Cardiac fibroblast (primary cell): Measurements from ENCODE around the gene KPNA3.

Experiments
- DNase-seq, 2 donors: peaks; one replicate each; pipeline versions ENCODE4 v3.0.0 to v3.0.0-alpha.2; 2010; ENCODE audit warnings: low read depth in 2 of 2
- H3K4me3 ChIP-seq, 2 donors: replicated peaks in 1 of 2; 1 replicate in 1 of 2; 2 replicates in 1 of 2; pipeline ENCODE4 v1.5.1; 2011; ENCODE audit warnings: low read depth in 2 of 2, low read length in 2 of 2, mild to moderate bottlenecking in 2 of 2, moderate library complexity in 1 of 2
- TF ChIP-seq, protein P1 (sequence below): IDR thresholded peaks from one replicate; pipeline ENCODE4 v1.5.1; 2011; ENCODE audit warnings: low read depth, mild to moderate bottlenecking, low read length, inconsistent platforms

KPNA3 gene

DNA sequence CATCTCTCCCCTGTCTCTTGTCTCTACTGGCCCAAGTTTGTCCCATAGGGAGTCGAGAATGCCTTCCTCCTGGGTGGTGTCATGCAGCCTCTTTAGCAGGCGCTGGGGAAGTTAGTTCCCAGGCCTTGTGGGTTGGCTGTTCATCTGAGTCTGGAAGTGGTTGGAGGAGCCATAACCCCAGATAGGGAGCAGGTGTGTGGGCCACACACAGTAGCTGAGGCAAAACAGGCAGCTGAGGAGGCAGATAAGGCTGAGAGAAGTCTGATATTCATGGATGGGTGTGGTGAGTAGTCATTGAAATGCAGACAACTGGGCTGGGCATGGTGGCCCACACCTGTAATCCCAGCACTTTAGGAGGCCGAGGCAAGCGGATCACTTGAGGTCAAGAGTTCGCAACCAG, 40.9 kb upstream of the KPNA3 start:
- TF ChIP-seq, protein P1, sequence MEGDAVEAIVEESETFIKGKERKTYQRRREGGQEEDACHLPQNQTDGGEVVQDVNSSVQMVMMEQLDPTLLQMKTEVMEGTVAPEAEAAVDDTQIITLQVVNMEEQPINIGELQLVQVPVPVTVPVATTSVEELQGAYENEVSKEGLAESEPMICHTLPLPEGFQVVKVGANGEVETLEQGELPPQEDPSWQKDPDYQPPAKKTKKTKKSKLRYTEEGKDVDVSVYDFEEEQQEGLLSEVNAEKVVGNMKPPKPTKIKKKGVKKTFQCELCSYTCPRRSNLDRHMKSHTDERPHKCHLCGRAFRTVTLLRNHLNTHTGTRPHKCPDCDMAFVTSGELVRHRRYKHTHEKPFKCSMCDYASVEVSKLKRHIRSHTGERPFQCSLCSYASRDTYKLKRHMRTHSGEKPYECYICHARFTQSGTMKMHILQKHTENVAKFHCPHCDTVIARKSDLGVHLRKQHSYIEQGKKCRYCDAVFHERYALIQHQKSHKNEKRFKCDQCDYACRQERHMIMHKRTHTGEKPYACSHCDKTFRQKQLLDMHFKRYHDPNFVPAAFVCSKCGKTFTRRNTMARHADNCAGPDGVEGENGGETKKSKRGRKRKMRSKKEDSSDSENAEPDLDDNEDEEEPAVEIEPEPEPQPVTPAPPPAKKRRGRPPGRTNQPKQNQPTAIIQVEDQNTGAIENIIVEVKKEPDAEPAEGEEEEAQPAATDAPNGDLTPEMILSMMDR, result no peak
- H3K4me3 ChIP-seq, result no peak overlapping the region
- DNase-seq, result no peak

DNA sequence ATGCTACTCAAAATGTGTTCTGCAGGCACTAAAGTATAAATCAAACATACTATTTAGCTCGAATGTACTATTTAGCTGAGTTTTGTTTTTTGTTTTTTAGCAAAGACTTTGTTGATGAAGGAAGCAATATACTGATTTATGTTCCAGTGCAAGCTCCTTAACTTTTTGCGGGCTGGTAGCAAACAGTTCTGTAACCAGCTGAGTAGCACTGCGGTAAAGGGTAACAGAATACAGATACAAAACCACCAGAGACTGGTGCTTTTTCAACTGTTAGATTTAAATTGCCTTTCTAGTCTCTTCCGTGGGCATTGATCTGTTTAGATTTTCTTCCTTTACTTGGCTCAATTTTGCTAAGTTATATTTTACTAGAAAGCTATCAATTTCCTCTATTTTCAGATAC, 39.0 kb upstream of the KPNA3 start:
- H3K4me3 ChIP-seq, result no peak overlapping the region
- DNase-seq, result no peak
- TF ChIP-seq, protein P1, result no peak

DNA sequence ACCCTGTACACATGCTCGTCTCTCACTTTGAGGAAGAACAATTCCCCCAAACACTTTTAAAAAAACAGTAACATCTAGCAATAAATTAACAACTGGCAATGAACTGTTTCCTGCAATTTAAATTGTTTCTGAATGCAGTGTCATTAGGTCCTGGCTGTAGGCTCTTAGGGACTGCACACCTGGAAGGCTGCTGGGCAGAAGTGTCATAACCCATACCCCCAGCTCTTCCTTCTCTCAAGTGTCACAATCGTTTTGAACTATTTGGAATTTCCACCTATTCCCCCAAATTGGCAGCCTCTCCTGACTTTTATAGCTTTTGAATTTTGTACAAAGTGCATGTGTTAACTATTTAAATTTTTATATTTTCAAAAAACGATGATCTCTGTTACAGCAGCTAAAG, 38.2 kb upstream of the KPNA3 start:
- TF ChIP-seq, protein P1, result no peak
- no peak overlapping the region for H3K4me3 ChIP-seq
- no peak for DNase-seq

DNA sequence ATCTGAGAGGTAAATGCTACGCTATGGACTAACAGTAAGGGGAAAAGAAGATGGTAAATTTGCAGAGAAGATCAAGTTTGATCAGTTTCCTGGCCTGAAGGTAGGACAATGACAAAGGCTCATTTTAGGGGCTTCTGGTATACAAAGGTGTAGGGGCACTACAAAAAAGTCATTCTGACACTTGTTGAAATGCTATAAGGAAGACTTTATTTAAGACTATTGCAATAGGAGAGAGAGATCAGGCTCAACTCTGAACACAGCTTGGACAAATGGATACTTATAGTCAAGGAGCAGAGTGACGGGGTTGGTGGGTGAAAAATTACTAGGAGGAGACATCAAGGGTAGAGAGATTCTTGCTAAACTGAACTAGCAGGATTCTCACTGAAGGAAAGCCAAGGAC, 37.2 kb upstream of the KPNA3 start:
- TF ChIP-seq, protein P1, result no peak
- no peak overlapping the region for H3K4me3 ChIP-seq
- DNase-seq, result no peak

DNA sequence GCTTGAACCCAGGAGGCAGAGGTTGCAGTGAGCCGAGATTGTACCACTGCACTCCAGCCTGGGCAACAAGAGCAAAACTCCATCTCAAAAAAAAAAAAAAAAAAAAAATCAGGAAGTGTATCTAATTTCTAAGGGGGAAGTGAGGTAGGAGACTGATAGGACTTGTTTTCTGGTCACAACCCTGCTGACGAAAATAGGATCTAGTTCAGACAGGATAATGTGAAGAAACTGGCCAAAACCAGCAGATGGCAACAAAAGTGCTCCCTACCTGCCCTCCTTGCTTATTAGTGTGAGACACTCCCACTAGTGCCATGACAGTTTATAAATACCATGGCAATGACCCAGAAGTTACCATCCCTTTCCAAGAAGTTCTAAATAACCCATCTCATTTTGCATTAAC, 36.0 kb upstream of the KPNA3 start:
- no peak overlapping the region for H3K4me3 ChIP-seq
- DNase-seq, result no peak

DNA sequence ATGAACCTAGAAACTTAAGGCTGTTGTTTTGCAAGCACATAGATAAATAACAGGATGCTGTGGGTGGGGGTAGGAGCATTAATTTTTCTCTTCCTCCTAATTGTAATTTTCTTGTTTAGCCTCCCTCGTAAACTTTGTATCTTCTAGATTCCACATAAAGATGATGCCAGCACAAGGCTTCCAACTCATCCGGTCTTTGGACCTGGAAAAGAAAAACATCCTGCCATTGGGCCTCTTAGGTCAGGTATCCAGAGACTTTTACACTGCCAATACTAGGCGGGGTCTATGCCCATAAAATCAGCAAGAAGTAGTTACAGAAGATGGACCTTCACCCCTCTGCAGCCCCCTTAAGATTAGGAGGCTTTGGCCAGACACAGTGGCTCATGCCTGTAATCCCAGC, 35.4 kb upstream of the KPNA3 start:
- TF ChIP-seq, protein P1, result no peak
- H3K4me3 ChIP-seq, result no peak overlapping the region
- no peak for DNase-seq

More for the DNA sequence above, 36.0 kb upstream of the KPNA3 start:
- TF ChIP-seq, protein P1, result no peak

DNA sequence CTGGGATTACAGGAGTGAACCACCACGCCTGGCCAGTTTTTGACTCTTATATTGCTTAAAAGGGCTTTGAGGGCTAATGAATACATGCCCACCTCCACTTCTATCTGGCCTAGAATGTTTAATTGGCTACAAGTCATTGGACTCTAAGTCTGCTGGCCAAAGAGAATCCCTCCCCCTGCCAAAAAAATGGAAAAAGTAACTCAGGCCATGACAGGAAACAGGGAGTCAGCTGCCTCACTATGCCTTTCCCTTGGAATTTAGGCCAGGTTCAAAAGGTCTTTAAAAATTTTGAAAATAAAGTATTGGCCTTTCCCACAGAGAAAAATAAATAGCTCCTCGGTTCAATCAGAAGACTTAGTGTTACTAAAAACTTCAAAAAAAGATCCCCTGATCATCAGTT, 34.9 kb upstream of the KPNA3 start:
- H3K4me3 ChIP-seq, result no peak overlapping the region
- TF ChIP-seq, protein P1, result no peak
- no peak for DNase-seq
